HG02970 (cell line): ENCODE results near the gene RNF144A.
"Not testable (repeated sequence)": the region's sequence is repeated elsewhere in the genome, so short reads cannot be mapped to it uniquely, and the experiment has no call there.

ENCODE experiments used
- ATAC-seq: cut with Tn5 transposase; IDR thresholded peaks from one replicate; pipeline ENCODE4 v1.9.1; 2021; ENCODE audit warnings: mild to moderate bottlenecking, moderate library complexity, moderate number of reproducible peaks; ENCODE audit not compliant: unreplicated experiment, low FRiP score

RNF144A gene

DNA sequence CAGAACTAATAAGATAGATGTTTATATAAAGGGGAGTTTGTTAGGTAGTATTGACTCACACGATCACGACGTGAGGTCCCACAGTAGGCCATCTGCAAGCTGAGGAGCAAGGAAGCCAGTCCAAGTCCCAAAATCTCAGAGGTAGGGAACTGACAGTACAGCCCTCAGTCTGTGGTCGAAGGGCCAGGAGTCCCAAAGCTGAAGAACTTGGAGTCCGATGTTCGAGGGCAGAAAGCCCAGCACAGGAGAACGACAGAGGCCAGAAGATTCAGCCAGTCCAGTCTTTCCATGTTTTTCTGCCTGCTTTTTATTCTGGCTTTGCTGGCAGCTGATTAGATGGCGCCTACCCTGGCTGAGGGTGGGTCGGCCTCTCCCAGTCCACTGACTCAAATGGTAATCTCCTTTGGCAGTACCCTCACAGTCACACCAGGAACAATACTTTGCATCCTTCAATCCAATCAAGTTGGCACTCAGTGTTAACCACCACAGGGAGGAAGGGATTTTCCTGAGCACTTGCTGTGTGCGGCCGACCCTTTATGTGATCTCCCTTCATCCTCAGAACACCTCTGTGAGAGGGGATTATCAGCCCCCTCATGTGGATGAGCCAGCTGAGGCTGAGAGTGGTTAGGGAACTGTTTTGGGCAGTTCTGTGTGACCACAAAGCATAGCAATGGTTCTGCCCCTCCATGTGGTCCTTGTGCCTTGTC is 78.3 kb downstream of the RNF144A start:
- no peak for ATAC-seq

DNA sequence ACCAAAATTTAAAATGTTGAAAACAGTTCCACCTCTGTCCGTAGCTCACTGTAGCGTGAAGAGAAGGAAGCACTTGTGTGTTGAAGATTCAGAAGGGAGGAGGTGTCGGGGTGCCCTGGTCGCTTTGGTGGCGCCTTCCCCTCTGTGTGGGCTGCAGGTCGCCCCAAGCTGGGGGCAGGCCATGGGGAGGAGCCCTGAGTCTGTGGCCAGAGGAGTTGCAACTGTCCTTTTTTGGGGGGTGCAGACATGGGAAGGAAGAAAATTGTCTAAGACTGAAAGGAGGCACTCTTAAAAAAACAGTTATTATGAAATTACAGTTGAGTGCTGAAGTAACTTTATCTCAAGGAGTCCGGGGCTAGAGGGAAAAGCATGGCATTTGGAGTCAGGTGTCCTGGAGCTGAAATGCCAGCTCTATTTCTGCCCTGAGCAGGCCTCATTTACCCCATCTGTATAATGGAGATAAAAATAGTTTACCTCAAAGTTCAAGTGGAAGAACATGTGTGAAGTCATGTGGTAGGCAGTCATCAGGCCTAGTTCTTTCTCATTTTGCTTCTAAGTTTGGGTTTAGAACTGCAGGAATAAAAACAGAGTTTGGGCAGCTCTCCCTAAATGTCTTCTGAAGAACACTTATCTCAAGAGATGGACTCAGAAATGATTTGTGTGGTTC is 82.1 kb downstream of the RNF144A start:
- no peak for ATAC-seq

DNA sequence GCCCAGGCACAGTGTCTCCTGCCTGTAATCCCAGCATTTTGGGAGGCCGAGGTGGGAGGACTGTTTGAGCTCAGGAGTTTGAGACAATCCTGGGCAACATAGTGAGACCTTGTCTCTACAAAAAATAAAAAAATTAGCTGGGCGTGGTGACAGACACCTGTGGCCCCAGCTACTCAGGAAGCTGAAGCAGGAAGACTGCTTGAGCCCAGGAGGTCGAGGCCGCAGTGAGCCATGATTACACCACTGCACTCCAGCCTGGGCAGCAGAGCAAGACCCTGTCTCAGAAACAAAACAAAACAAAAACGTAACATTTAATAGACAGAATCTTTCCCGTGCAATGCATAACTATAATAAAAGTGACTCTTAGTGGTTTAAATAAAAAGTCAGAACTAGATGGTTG is 84.2 kb downstream of the RNF144A start:
- not testable (repeated sequence) for ATAC-seq

DNA sequence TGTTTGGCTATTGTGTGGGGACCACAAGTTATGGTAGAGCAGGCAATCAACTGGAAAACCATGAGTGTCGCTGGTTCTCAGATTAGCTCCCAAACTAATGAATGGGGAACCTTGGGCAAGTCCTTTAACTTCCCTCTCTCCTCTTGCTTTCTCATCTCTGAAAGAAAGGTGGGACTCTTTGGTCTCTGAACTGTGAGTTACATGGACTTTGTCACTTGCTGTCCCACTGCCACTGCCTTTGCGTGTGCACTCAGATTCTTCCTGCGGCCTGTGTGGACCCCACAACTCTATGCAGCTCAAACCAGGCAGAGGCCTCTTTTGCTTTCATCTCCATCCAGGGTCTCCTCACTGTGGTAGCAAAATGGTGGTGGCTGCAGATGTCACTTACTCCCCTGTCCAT is 86.7 kb downstream of the RNF144A start:
- no peak for ATAC-seq

DNA sequence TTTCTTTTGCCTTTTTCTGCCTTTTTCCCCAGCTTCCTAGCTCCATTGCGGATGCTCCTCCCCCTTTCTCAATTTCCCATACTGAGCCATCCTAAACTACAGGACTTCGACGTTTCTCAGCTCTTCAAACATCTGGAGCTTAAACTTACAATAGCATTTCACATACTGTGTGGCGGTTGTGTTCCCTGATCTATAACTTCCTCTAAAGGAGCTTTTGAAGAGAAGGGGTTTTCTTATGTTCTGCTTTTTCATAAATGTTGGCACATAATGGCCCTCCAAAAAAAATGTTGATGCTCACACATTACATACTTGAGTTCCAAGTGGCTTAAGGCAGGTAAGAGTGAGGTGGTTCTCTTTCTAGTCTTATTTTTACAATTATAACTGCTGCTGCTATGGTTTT is 87.4 kb downstream of the RNF144A start:
- ATAC-seq = no peak

DNA sequence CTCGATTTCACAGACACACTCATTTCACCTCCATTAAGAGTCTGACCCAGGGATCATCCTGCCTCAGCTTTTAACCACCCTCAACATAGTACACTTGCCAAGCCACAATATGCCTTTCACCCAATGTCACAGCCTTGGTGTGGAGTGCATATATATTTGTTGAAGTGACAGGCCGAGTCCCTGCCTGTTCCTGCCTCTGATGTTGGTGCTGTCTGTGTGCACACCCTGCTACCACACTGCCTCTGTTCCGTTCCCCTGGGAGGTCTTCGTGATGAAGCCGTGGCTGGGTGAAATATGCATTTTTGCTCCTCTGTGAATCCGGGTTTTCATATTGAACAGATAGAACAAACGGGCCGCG is 90.3 kb downstream of the RNF144A start:
- ATAC-seq = no peak

DNA sequence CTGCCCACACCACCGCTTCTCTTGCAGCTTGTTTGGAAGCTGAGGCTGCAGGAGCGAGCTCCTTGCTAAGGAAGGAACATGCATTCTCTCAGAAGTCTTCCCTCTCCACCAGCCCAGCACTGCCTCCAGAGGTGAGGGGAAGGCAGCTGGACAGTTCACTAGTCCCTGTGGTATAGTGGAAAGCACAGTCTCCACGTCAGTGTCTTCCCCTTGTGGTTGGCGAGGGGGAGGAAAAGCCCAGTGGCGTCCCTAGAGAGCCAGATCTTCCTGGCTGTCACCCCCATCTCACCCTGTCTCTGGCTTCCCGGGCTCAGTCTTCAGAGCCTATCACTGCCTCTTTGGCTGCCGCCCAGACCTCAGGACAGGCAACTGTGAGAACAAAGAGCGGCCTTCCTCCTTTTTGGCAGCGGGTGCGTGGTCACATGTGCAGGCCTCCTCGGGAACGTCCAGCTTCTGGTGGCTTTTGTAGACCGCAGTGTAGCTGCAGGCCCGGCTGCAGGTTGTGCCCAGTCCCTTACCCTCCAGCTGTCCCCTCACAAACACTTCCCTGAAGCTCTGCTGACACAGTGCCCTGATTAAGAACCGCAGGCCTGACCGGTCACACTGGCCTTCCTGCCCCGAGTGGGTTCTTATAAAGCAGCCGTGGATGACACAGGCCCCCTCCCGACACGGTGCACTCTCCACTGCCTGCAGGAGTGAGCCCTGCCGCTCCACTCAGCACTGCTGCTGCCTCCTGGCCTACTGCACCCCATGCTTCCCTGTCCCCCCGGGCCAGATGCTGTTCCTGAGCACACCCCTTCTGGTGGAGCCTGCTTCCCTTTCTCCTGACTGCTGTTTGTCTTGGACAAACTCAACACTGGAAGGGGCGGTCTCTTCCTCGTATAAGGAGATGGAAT is 90.9 kb downstream of the RNF144A start:
- no peak for ATAC-seq

DNA sequence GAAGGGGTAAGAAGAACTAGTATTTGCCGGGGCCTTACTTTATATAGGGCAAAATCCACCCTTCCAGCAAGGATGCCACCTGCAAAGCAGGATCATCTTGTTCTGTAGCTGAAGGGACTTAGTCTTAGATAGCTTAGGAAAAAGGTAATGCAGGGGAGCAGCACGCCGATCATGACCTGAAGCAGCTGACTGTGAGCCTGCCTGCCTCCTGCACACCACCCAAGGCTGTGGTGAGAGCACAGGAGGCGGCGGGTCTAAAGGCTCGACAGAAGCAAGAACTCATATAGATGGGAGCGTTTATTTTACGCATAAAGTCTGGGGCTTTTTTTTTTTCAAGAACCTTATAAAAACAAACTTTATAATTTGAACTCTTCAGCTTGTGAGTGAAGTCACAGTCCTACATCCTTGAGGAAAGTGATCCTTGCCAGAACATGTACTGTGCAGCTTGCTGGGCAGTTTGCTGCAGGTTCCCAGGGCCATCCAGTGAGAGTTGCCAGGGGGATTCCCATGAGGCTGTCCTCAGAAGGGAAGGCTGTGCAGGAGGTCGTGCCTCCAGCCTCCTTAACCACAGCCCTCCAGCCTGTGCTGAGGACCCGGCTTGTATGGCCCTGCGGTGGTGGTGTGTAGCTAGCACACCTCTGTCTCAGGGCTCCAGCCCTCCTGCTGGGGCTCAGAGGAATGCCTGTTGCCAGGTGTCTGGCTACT is 92.1 kb downstream of the RNF144A start:
- ATAC-seq = no peak

DNA sequence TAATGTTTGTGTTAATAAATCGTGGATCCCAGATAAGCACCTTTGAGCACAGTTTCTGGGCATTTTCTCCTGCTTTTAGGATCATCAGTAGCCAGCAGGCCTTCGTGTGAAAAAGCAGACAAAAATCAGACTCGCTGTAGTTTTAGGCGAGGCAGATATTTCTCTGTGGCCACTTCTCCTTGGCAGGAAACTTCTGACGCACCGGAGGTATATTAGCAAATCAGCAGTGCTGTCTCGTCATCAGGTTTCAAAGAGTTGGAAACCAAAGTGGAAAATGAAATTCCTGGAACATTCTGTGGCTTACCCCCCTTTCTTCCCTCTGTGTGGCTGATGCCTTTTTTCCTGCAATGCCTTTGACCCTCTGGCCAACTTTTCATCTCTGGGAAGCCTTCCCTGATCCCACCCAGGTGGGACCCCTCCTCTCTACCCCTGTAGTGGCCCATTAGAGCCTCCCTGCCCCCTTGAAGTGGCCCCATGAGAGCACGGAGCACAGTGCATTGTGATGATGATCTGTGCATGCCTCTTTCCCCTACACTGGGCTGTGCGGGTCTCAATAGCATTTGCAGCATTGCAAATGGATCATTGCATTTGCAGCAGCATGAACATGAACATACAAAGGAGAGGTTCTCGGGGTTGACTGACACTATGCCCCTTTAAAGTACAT is 93.3 kb downstream of the RNF144A start:
- no peak for ATAC-seq

DNA sequence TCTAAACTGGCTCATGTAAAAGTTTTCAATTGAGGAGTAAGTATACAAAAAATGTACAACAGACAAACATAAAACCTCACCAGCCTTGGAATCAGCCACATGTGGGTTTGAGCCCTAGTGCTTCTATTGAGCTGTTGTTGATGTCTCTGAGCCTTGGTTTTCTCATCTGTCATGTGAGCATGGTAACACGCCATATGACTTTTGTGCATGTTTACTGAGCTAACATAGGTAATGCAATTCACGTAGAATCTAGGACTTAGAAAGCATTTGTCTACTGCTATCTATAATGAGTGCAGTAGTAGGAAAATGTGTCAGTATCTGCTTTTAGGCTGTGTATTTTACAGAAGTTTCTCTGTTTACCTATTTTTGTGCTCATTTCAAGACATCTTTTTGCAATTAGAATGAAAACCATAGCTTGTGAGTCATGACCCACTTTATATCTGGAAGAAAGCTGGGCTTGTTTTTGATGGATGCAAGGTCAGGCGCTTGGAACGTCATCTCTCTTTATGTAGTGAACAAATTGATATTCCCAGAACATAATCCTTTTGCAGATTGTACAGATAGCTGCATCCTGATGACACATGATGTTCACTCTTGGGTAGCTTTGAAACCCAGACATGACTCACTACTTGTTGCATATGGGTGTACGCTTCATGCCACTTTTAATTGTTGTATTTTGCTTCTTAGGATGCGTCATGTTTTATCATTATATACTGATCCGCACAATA is 94.3 kb downstream of the RNF144A start:
- ATAC-seq = no peak

DNA sequence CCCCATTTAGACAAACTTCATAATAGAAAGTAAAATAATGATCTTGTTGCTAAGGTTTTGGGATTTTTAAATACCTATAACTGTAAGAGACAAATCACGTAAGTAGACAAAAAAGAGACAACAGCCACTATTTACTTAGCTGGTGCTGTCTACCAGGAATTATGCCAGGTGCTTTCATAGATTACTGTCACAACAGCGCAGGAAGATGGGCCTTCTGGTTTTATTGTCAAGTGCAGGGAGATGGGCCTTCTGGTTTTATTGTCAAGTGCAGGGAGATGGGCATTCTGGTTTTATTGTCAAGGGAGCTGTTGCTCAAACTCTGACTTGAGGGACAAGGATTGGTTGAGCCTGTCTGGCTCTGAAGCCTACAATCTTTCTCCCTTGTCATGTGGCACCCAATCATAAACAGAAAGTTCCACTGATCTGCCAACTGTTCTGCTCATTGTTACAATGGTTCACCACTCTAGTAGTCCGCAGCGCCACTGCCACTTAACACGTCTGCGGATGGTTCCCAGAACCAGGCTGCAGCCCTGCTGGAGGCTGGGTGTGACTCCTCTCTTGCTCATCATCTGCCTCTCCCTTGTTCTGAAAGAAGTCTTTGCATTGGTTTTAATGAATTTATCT is 95.0 kb downstream of the RNF144A start:
- no peak for ATAC-seq

DNA sequence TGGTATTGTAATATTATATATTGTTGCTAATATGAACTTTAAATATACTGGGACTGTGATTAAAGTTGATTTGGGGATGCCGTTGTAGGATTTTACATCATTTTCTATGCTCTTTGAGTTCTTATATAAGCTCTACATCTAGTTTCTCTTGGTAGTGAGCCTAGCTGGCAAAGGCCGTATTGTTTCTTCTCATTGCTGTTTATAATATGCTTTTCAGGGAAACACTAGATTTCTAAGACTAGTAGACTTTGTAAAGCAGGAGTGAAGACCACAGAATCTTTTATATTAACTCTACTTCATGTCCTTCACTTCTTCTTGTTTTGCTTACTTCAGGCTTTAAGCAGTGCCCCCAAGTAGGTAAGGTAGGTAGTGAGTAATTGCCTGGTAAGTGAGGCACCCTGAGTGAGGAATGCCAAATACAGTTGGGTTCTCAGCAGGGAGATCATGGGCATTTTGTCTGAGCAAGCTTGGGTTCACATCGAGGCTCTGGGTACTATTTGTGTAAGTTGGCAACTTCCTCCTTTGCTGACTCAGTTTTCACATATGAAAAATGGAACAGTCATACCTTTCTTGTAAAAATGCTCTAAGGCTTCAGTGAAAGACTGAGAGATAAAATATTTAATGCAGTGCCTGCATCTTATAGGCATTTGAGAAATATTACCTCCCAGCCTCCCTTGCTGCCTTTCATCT is 96.4 kb downstream of the RNF144A start:
- ATAC-seq = no peak

DNA sequence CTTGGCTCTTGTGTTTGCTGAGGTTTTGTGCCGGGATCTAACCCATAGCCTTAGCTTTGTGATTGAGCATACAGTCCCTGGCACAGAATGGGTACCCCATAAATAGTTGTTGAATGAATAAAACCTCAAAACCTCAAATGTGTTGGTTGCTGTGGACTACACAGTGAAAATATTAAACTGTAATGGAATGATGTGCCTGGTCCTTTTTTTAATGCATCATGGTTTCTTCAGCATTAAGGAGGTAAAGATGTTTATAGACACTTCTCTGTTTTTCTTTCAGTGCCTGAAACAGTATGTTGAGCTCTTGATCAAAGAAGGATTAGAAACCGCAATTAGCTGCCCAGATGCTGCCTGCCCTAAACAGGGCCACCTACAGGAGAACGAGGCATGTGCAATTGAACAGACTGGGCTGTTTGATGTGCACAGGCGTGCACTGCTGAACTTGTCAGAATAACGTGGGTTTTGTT is 97.0 kb downstream of the RNF144A start:
- ATAC-seq = no peak

DNA sequence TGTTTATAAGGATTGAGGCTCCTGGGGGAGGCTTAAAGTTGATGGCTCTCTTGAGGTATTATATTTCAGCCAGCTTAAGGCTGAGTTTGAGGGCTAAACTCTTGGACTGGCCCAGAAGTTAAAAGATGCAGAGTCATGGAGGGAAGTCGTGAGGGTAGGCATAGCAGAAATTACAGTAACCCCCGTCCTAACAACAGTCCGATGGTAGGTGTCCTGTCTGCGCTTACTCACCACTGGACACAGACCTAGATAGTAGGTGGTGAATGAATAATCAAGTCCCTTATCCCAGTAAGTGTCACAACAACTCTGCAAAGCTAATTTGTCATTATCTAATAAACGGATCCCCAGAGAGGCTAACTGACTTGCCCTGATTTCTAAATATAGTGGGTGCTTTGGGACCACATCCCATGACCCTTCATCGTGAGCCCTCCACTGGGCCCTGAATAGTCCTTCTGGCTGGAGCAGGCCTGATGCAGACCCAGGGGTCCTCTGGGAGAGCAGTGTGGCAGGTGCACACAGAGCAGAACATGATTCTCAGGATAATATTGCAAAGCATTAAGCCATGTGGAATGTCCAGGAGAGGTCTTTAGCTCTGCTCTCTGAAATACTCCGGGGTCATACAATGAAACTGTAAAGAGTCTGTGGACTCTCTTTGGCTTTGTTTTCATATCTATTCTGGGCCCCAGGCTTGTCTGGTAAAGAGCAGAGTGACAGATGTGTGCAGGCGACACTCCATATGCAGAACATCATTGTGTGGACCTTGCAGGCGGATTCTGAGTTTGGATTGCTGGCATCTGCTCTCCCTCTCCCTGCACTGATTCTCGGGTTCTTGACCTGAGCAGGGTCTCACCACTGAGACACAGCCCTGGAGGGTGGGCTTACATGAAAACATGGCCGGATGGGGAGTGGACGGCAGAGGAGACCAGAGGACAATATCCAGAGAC is 98.1 kb downstream of the RNF144A start:
- no peak for ATAC-seq

DNA sequence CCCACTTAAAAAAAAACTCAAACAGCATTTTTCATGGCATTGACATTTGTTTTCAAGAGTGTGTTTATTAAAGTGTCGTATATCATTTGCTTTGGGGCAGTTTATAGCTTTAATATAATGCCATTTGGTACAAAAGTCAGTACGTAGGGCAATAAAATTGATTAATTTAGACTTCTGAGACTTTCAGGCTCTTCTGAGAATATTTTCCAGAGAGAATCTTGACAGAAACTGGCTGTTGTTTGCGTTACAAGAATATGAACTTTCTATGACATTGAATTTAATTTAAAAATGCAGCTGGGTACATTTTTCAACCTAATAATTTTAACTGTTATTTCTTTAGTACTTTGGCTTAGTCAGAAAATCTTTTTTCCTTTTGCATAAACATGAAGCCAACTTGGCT is 98.9 kb downstream of the RNF144A start:
- ATAC-seq = no peak

DNA sequence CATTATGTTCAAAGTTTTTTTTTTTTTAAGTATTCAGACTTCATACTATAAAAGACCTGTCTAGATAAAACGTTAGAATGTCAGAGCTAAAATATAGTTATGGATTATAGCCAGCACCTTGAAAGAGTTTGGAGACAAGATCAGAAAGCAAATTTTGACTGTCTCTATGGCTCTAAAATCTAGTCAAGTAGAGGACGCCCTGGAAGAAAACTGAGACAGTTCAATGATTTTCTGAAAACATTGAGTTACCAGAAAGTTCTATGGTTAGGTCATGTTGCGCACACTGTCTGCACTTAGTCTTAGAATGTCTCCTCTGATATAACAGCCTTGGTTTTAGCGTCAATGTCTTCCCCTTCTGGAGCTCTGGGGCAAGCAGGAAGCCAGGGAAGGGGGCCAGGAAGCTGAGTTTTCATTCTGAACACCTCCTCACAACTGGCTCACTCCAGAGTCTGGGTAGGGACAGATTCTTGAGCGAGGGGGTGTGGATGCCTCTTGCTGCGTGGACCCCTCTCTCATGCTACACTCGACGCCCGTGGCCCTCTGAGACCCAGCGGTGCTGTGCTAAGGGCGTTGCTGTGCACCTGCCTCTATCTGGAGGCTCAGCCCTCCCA is 99.5 kb downstream of the RNF144A start:
- no peak for ATAC-seq

DNA sequence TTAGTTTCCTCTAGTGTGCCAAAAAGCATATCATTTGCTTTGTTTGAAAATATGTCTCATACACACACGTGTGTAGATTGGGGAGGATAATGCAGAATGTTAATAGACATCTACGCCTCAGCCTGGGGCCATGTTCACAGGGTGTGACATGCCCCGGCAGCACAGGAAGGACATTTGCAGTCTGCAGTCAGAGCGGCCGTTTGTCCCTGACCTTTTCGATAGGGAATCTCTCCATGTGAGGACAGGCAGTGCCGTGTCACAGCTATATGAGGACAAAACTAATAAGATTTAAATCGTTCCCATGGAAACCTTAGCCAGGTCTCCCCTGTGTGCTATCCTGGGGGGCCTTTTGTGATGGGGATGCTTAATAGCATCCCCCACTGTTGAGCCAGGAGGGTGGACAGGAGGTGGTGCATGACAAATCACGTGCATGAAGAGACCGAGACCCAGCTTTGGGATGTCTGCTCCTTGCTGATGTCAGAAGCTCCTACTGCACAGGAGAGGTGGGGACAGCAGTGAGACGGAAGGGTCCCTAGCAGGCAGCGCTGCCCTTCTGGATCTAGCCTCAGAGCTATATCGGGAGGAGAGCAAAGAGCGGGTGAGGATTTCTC is 100.6 kb downstream of the RNF144A start:
- no peak for ATAC-seq
